SK-N-MC (cell line): ENCODE data around the gene GDF7.
"Not testable (repeated sequence)": the region's sequence is repeated elsewhere in the genome, so short reads cannot be mapped to it uniquely, and the experiment has no call there.

ENCODE experiments used
- EZH2 ChIP-seq: fragments of 200-600 bp; sonication (generic); IDR thresholded peaks from one replicate; pipeline ENCODE4 v1.6.1; 2017; ENCODE audit warnings: antibody characterized with exemption
- POLR2AphosphoS5 ChIP-seq: IDR thresholded peaks from 2 replicates; pipeline ENCODE4 v1.6.1; 2012; ENCODE audit warnings: mild to moderate bottlenecking, low read depth, low read length, borderline replicate concordance

DNA sequence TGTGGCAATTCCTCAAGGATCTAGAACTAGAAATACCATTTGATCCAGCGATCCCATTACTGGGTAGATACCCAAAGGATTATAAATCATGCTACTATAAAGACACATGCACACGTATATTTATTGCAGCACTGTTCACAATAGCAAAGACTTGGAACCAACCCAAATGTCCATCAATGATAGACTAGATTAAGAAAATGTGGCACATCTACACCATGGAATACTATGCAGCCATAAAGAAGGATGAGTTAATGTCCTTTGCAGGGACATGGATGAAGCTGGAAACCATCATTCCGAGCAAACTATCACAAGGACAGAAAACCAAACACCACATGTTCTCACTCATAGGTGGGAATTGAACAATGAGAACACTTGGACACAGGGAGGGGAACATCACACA lies 49.2 kb downstream of the GDF7 start:
- not testable (repeated sequence) for TF ChIP-seq EZH2, POLR2AphosphoS5
